GM19238 (cell line): ENCODE data around the gene FHIT.
"Not testable (repeated sequence)": the region's sequence is repeated elsewhere in the genome, so short reads cannot be mapped to it uniquely, and the experiment has no call there.

ENCODE experiments used
- DNase-seq: peaks from one replicate; pipeline ENCODE4 v3.0.0; 2011; ENCODE audit warnings: low spot score; ENCODE audit not compliant: insufficient read length

Gene FHIT

GRCh38 chr3:59981377-59981776 lies 1269.9 kb downstream of the FHIT start:
- no peak for DNase-seq

GRCh38 chr3:59980576-59980975 lies 1270.7 kb downstream of the FHIT start:
- DNase-seq = no peak

GRCh38 chr3:59979542-59979941 lies 1271.7 kb downstream of the FHIT start:
- DNase-seq = no peak

GRCh38 chr3:59978979-59979378 lies 1272.3 kb downstream of the FHIT start:
- no peak for DNase-seq

- no peak for DNase-seq
Measured at GRCh38 chr3:59970796-59971195, 1280.5 kb downstream of the FHIT start.

- no peak for DNase-seq
Measured at GRCh38 chr3:59970376-59970775, 1280.9 kb downstream of the FHIT start.

GRCh38 chr3:59968513-59969045 lies 1282.7 kb downstream of the FHIT start:
- no peak for DNase-seq

GRCh38 chr3:59963676-59964075 lies 1287.6 kb downstream of the FHIT start:
- no peak for DNase-seq

- no peak for DNase-seq
Measured at GRCh38 chr3:59957150-59957549, 1294.1 kb downstream of the FHIT start.

GRCh38 chr3:59953104-59953503 lies 1298.1 kb downstream of the FHIT start:
- DNase-seq = no peak

GRCh38 chr3:59949311-59949710 lies 1301.9 kb downstream of the FHIT start:
- no peak for DNase-seq

- DNase-seq = no peak
Measured at GRCh38 chr3:59946401-59946800, 1304.9 kb downstream of the FHIT start.

GRCh38 chr3:59940718-59941117 lies 1310.5 kb downstream of the FHIT start:
- DNase-seq = no peak

GRCh38 chr3:59939826-59940426 lies 1311.3 kb downstream of the FHIT start:
- no peak for DNase-seq

- no peak for DNase-seq
Measured at GRCh38 chr3:59938828-59939227, 1312.4 kb downstream of the FHIT start.

- DNase-seq = no peak
Measured at GRCh38 chr3:59937201-59937600, 1314.1 kb downstream of the FHIT start.

- no peak for DNase-seq
Measured at GRCh38 chr3:59936472-59936871, 1314.8 kb downstream of the FHIT start.

GRCh38 chr3:59935025-59935424 lies 1316.2 kb downstream of the FHIT start:
- DNase-seq = peak; percentile 5

- DNase-seq = not testable (repeated sequence)
Measured at GRCh38 chr3:59934560-59934959, 1316.7 kb downstream of the FHIT start.

- DNase-seq = no peak
Measured at GRCh38 chr3:59930170-59930569, 1321.1 kb downstream of the FHIT start.

GRCh38 chr3:59927056-59927455 lies 1324.2 kb downstream of the FHIT start:
- no peak for DNase-seq

GRCh38 chr3:59925946-59926345 lies 1325.3 kb downstream of the FHIT start:
- DNase-seq = no peak

GRCh38 chr3:59922192-59922591 lies 1329.1 kb downstream of the FHIT start:
- no peak for DNase-seq

- no peak for DNase-seq
Measured at GRCh38 chr3:59920822-59921221, 1330.4 kb downstream of the FHIT start.
